A673 (cell line): ENCODE data around the gene SLC35C1.

ENCODE experiments used
- EZH2 ChIP-seq: fragments of 200-600 bp; sonication (generic); IDR thresholded peaks from 2 replicates; pipeline ENCODE4 v1.6.1; 2017; ENCODE audit warnings: borderline replicate concordance, low read depth, mild to moderate bottlenecking, mixed read lengths, antibody characterized with exemption, low read length; ENCODE audit not compliant: poor library complexity, severe bottlenecking
- TF ChIP-seq, protein P1 (sequence below): fragments of 300-800, 200-600 bp; sonication (generic); conservative IDR thresholded peaks from 2 replicates; pipeline ENCODE4 v1.5.1; 2017; ENCODE audit warnings: low read depth, mild to moderate bottlenecking, antibody characterized with exemption, low read length, moderate library complexity, mixed read lengths

DNA sequence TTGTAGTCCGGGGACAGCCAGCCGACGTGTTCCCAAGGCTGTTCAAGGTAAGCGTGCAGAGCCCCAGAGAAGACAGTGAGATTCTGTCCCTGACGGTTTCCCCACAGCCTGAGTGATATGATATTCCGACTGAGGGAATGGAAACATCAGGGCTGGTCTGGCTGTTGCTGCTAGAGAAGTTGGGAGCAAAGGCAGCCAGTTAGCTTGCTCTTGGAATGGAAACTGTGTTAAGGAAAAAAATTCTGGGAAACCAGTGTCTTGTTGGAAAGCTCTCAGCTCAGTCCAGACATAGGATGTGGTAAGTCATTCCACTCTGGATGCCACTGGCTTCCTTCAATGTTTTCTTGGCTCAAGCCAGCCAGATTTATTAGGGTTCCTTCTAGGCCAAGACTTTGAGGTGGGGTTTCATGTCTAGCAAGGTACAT, 51.1 kb downstream of the SLC35C1 start:
- TF ChIP-seq EZH2: no peak
- TF ChIP-seq, protein P1, sequence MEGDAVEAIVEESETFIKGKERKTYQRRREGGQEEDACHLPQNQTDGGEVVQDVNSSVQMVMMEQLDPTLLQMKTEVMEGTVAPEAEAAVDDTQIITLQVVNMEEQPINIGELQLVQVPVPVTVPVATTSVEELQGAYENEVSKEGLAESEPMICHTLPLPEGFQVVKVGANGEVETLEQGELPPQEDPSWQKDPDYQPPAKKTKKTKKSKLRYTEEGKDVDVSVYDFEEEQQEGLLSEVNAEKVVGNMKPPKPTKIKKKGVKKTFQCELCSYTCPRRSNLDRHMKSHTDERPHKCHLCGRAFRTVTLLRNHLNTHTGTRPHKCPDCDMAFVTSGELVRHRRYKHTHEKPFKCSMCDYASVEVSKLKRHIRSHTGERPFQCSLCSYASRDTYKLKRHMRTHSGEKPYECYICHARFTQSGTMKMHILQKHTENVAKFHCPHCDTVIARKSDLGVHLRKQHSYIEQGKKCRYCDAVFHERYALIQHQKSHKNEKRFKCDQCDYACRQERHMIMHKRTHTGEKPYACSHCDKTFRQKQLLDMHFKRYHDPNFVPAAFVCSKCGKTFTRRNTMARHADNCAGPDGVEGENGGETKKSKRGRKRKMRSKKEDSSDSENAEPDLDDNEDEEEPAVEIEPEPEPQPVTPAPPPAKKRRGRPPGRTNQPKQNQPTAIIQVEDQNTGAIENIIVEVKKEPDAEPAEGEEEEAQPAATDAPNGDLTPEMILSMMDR: no peak
